Activated naive CD4-positive, alpha-beta T cell treated with Interleukin-2 at 50 U/mL for 16 hours (primary cell): ENCODE results near the gene CCDC196.

Experiments used
- DNase-seq: peaks from one replicate; pipeline ENCODE4 v3.0.0-alpha.2; 2020

The CCDC196 gene, protein sequence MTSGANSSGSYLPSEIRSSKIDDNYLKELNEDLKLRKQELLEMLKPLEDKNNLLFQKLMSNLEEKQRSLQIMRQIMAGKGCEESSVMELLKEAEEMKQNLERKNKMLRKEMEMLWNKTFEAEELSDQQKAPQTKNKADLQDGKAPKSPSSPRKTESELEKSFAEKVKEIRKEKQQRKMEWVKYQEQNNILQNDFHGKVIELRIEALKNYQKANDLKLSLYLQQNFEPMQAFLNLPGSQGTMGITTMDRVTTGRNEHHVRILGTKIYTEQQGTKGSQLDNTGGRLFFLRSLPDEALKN

DNA sequence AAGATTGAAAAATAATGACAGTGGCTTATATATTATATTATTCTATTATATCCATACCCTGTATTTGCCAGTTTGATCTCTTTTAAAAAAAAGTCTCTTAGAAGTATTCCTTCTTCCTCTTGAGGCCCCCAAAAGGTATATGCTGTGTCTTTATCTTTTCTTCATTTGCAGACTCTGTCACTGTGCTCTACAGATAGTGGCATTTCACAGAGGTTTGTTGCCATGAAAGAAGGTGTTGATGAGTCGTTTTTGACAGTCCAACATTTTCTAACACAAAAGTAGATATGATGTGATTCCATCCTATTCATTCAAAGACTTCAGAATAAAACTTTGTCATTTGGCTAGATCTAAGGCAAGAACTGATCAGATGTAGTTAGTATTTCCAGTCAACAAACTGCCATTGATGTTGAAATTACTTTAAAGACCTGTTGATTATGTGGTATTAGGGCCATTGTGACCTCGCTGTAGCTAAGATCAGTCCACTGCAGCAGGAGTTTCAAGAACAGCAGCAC is at the start of gene CCDC196:
Gene CCDC196, plus strand, starts transcription at position 462 of the 512 bp plus-strand sequence. CDS start 132 bp downstream, outside the sequence.
- no peak for DNase-seq

DNA sequence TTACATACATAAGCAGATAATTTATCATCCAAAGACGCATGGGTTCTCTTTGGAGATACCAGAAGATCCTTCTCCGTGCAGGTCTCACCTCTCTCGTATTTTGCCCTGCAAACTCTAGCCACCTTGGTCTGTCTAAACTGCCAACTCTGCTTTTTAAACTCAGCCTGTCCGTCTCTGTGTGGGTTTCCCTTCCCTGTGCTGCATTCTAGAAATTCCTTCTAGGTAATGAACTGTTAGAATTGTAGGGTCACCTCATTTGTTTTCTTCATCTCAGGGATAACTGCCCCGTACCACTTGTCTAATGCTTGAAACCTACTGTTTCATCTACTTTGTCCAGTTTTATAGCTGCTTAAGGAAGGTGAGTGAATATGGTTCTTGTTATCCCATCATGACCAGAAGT is 45.4 kb upstream of the CCDC196 start:
- no peak for DNase-seq

DNA sequence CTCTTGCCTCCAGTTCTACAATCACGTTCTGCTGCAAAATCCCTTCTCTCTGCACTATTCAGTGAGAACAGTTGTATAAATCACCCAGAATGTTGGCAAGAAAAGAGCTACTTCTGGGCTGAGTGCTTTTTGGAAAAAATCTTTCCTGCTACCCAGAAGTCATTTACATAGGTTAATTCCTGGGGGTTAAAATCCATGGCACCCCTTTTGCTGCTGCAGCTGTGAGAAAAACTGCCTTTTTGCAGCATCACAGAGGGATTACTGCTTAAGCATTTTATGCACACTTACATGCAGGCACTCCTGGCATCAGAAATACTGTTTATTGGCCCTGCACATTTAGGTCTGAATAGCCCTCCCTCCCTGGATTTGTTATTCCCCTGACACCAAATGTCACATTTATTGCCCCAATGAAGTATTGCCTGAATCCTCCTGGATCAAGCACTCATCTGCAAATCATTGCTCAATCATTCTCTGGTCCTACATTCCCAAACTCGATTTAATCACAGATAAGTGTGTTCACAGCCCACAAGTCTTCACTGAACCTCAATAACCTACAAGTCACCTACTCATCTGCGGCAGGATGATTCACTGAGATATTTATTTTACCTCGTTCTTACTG is 43.1 kb upstream of the CCDC196 start:
- no peak for DNase-seq

DNA sequence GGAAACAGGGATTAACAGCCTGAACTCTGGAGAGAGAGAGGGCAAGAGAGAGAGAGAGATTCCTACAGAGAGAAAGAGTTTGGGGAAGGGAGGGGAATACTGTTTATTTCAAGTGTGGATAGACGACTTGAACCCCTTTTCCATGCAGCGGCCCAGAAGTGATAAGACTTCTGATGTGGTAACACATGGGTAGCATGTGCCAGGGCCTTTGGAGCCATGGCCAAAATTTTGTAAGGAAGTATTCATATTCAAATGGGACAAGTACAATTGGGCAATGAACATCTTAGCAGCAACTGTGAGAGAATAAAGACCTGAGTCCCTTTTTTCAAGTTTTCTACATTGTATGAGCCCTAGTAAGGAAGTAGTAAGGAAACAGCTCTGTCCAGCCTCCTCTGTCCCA is 42.4 kb upstream of the CCDC196 start:
- DNase-seq, result no peak

DNA sequence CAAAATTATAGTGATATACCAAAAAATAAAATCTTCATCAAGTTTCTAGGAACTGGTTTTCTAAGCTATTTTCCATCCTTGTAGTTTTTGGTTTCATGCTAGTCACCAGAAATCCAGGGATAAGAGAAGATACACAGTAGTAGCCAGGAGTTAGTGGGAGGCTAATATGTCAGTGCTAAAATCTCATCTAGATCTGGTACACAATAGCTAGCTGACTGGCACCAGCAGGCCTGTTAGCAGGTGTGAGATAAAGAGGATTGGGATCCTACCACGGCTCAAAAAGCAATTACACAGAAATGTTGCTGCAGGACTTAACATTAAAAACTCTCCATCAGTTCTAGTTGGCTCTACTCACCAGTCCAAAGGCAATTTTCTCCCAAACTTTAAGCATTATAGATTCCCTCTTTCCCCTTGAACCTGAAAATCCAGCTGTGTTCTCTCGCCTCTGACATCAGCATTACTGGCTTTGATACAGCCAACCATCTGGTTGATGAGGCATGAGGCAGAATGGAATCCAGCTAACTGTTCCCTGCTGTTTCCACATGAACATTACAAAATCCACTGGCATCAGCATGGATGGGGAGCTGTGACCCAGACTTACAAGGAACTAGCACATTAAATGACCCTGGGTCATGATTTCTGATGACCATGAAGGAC is 41.8 kb upstream of the CCDC196 start:
- no peak for DNase-seq

DNA sequence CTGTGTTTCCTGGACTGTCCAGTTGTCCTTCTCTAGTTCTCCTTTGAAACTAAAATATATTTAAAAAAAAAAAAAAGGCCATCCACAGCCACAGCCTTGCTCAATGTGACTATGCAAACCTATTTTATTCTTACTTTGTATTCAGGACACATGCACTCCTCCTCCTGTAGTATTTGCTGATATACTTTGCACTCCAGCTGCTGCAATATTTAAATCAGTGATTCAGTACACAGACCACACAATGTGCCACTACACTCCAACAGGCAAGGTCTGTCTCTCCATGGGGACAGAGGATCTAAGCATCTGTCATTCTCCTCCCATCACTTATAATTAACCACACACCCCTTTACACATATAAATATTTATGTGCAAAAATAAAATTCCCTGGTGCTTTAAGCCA is 40.2 kb upstream of the CCDC196 start:
- no peak for DNase-seq

DNA sequence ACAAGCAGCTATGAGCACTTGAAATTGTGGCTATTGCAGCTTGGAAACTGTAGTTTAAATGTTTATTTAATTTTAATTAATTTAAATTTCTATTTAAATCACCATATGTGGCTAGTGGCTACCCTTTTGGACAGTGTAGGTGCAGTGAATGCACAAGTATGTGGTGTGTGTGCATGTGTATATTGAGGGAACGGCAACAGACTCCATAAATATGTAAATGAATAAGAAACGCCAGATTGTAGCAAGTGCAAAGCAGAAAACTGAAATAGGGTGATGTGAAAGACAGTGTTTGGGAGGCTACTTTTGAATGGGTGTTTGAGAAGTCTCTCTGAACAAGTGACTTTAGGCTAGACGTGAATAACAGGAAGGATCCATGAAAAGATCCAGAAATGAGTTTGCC is 32.7 kb upstream of the CCDC196 start:
- DNase-seq, result no peak

DNA sequence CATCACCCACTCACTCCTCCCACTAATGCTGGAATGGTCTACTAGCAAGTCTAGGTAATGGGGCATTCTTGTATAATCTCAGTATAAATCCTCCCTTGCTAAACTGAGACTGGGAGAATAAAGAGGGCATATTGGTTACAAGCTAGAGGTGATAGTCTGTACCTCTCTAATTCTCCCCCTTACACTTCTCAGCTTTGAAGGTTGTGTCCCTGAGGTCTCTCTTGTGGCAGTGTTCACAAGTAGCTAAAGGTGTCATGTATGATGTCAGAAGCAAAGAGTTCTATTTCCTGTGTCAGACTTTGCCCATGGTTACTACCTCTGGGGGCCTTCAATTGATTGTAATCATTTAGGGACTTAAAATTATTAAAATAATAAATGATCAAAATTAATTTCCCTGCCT is 26.6 kb upstream of the CCDC196 start:
- no peak for DNase-seq

DNA sequence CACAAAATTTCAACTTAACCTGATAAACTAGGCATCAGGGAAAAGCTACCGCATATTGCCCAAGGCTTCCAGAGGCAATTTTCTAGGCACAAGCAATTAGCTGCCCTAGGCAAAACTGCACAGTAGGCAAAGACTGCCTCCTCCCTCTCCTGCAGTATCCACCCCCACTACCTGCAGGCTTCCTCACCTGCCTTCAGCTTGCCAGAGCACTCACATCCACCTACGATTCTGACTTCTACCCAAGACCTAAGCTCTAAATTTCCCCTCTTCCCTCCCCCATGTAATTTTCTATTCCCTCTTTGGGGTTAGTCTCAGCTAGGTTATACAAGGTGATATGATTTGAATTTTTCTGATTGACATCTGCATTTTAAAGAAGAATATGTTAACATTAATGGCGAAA is 21.9 kb upstream of the CCDC196 start:
- DNase-seq, result no peak

DNA sequence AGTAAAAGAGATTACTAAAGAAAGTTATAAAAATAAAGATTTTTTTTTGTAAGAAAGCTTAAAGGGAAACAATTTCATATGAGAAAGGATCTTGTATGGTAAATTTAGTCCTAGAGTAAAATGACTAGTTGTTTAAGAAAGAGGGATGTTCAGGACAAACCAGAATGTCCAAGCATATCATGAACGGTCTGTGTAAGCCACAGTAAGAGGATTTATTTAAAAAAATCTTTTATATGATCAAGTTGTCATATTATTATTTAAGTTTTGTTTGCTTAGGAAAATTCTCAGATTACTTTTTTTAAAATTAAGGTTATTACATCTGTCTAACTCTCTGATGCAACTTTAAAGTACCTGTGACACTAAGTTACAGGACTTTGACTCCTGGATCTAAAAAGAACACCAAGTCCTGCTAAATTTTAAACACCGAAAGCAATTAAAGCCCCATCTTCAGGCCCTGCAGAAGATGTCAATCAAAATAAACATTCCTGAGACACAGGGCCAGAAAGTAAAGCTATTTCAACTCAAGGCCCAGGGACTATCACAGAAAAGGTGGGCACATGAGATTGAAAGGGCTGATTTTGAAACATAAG is 17.3 kb upstream of the CCDC196 start:
- no peak for DNase-seq

DNA sequence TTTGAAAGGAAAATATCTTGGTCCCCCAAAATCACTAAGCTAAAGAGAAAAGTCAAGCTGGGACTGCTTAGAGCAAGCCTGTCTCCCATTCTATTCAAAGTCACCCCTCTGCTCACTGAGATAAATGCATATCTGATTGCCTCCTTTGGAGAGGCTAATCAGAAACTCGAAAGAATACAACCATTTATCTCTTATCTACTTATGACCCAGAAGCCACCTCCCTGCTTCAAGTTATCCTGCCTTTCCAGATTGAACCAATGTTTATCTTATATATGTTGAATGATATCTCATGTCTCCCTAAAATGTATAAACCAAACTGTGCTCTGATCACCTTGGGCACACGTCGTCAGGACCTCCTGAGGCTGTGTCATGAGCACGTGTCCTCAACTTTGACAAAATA is 14.6 kb upstream of the CCDC196 start:
- no peak for DNase-seq

DNA sequence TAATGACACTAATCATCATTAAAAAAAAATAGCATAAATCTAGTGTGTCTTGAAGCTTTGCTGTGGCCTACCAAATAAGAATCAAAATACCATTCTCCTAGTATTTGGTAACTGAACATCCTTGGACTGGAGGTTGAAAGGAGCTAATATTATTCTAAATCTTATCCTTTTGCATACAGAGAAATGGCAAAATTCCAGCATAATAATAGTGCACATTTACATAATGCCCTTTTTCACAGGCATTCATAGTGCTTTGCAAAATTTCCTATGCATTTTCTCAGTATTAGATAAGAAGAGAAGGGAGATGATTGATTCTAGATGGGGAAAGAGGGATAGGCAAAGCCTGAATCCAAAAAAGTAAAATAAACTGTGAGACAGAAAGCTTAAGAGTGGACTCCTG is 13.9 kb upstream of the CCDC196 start:
- DNase-seq, result no peak

DNA sequence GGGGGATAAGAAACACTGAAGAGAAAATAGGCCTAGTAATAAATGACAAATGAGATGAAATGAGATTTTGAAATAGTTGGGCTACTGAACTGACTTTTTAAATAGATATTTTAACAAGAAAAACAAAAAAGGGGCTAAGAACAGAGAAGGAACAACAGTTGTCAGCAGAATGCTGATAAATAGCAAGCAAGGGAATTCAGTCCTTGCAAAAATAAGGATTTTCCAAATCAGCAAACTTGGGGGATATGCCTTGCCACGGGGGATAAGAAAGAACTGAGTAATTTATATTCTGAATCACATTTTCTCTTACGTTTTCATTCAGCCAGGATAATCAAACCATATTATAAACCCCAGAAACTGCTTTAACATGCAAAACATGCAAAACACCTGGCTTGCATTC is 12.9 kb upstream of the CCDC196 start:
- DNase-seq, result no peak

DNA sequence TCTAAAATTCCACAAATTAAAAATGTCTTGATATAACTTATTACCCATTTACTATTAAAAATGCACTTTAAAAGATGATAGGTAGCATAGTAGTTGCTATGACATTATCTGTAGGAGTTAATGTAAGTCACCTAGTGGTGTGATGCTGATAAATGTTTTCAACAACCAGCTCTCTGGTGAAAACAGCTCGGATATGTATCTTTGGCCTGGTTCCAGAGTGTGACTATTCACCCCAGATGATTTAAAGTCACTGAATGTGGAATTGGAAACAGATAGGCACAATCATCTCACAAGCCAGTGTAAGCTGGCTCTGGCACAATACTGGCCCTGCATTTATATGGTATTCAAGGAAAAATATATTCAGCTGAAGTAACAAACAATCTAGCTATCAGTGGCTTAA is 9.2 kb upstream of the CCDC196 start:
- DNase-seq, result no peak

DNA sequence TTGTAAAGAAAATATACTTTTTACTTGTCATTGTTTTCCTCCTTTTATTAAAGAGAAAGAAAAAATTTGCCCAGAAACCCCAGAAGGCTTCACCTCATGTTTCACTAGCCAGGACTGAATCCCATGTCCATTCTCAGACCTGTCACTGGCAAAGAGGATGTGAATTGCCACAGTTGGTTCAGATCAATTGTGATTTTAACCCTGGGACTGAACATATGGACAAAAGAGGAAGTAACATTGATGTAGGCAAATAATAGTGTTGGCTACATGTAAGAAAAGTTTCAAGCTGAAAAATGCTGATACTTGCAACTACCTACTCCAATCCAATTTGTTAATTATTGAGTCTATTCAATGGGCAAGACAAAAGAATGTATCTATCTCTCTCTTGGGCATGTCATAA is 8.6 kb upstream of the CCDC196 start:
- DNase-seq, result no peak

DNA sequence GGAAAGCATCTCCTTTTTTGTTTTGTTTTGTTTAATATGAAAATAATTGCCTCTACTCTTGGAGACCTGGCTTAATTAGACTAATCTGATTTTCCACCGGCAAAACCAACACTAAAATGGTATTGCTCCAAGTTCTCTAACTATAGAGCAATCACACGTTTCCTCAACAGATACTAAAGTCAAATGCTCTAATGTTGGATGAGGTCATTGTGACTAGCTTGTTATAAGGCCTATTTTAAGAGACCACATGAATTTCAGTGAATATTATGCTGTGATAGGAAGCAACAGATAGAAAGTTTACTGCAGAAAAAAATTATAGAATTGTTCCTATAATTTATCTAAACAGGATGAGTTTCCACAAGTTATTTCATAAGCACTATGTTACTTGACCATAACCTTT is 3.3 kb upstream of the CCDC196 start:
- DNase-seq, result no peak

DNA sequence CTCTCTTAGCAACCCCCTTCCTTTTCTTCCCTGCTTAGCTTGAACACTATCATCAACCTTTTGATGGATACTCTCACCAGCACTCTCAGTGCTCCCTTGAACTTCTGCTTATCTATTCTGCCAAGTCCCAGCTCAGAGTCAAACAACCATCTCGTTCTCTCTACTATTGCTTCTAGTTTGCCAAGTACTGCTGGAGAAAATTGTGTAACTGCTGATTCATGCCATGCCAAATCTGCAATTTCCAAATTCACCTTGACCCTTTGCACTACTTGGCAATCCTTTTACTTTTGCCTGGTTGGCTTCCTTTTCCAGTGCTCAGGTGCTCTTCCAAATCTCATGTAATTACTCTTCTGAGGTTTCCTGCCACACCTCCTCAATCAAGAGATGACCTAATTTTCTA is 2.8 kb upstream of the CCDC196 start:
- DNase-seq, result no peak

DNA sequence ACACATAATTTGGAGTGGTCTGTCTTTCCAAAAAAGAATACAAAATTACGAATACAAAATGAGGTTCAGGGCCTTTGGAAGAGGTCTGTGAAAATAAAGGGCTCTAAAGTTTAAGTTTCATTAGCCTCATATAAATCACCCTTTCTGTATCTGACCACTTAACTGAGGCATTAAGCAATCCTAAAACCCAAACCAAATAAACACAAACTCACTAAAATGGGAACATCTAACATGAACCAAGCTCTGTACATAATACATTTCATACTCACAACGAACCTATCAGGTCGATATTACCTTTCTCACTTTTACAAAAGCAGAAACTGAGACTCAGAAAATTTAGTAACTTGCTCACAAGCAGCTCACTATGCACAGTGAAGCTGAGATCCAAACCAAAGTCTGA is 1.1 kb upstream of the CCDC196 start:
- DNase-seq, result no peak

DNA sequence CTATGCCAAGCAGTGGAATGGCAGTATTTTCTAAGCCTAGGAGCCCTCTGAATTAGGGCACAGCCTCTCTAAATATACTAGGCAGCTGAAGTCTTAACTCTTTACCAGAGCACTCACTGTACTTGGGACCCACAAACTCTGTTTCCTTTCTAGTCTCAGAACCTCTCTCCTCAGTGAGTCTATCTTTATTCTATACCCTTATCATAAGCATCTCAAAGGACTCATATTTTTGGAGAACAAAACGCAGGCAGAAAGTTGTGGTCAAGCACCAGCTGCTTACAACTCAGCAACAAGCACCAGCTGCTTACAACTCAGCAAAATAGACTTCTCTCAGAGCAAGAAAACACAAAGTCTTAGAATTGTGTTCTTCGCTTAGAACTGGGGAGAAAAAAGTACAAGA is 993 bp downstream of the CCDC196 start:
- DNase-seq, result no peak

DNA sequence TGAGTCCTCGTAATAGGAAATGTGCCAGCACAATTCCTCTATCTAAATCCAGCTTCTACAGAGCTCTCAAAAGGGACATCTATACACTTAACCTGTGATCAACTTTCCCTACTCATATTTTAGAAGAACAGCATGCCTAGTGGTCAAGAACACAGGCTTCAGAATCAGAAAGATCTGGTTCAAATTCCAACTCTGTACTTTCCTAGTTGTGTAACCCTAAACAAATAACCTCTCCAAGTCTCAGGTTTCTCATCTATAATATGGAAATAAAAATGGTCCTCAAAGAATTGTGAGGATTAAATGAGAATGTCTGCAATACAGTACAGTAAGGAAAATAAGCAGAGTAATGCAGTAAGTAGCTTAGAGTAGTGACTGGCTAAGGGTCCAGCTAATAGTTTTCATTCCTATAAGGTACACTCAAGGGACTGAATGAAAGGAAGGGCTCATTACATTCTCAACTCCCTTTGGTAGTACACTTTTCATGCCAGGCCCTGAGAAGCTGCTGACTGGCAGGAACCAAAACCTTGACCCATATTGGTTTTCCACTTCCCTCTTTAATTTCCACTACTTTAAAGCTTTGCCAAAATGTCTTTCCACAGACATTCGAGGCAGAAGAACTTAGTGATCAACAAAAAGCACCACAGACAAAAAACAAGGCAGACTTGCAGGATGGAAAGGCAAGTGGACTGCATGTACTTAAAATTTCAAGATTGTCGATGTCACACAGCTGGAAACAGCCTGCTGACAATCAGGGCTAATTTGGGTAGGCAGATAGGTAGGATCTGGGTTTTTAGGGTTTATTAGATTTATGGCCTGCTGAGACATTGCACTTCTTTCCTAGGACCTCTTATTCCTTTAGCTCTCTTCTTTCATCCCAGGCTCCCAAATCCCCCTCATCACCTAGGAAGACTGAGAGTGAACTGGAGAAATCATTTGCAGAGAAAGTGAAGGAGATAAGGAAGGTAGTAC is 4.3 kb downstream of the CCDC196 start:
- DNase-seq, result no peak

DNA sequence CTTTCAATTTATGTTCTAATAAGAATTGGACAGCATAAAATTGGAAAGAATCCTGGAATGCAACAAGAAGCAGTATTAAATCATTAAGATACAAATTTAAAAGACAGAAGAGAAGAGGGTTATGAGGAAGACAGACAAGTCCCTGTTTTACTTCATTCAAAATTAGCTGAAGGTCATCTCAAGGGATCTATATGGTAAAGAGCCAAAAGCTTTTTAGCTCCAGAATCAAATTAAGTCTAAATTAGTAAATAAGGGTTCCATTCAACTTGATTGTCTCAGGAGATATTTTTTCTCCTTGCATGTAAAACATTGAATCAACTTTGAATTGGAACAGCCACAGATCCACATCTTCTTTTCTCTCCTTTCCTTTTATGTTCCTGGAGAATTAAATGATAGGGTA is 7.6 kb downstream of the CCDC196 start:
- no peak for DNase-seq

DNA sequence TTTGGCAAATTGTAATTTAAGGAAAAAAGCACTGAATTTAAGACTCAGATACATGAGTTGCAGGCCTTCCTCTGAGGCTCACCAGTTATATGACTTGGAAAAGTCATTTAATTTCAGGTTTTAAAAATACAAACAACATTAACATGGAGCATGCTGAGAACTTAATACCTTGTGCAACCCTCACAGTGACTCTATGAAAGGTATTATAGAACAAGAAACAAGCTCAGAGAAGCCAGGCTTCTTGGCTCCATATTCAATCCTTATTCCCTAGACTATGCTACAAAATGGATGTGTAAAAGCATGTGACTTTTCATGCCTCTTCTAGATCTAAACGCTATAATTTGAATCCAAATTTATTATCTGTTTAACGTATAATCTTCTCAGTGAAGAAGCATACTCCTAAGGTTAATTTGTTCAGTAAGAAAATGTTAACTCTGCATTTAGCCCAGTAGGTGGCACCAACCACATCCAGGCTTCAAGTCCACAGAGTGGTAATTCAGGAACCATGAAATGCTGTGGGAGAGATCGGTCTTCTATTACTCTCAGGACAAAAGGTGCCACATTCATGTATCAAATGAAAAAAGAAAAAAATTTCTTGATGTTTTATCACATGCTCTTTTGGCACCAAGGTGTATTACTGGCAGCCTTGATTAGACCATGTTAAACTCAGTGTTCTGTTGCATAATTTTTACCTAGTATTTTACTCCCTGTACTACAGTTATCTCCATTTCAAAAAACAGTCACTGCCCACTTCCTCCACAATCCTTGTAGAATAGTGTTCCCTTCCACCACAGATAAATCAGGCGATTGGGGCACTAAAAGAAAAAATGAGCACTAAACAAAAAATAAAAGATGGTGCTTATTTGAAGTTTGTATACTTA is 9.3 kb downstream of the CCDC196 start:
- peak; percentile 17 for DNase-seq
